Sigmoid colon (tissue), 7 donors: ENCODE results near the gene FCRL6. TPM values are rescaled to one million over a fixed set of nuclear protein-coding genes. Genes with fewer than 3 reads are reported as not detected.

Source experiments
- DNase-seq: peaks from one replicate; pipeline ENCODE4 v3.0.0-alpha.2; 2019
- H3K27ac ChIP-seq, 4 donors: fragments of 200-600 bp; sonication (generic); one replicate each; pipeline ENCODE4 v1.5.1; 2016 to 2019; ENCODE audit warnings: mild to moderate bottlenecking in 1 of 4
- H3K27me3 ChIP-seq, 3 donors: fragments of 200-600 bp; sonication (generic); one replicate each; pipeline ENCODE4 v1.5.1; 2019; ENCODE audit warnings: mild to moderate bottlenecking in 1 of 3
- H3K36me3 ChIP-seq, 4 donors: fragments of 200-600 bp; sonication (generic); one replicate each; pipeline ENCODE4 v1.5.1; 2016 to 2019
- H3K4me1 ChIP-seq, 4 donors: fragments of 200-600 bp; sonication (generic); one replicate each; pipeline ENCODE4 v1.5.1; 2017 to 2019
- H3K4me3 ChIP-seq, 4 donors: fragments of 200-600 bp; sonication (generic); one replicate each; pipeline ENCODE4 v1.5.1; 2017 to 2019; ENCODE audit warnings: mild to moderate bottlenecking in 2 of 4, moderate library complexity in 1 of 4
- H3K9me3 ChIP-seq, 4 donors: fragments of 200-600 bp in 3 of 4; sonication (generic) in 3 of 4; one replicate each; pipeline versions ENCODE4 v1.5.1 to v1.6.1; 2013 to 2019
- EP300 ChIP-seq, 4 donors: sonication (generic); formaldehyde crosslinking; IDR thresholded peaks; one replicate each; pipeline ENCODE4 v1.6.1; 2017; ENCODE audit warnings: antibody characterized with exemption in 4 of 4
- POLR2A ChIP-seq, 2 donors: fragments of 450-650 bp; IDR thresholded peaks; one replicate each; pipeline ENCODE4 v1.6.1; 2016; ENCODE audit warnings: antibody characterized with exemption in 2 of 2, mild to moderate bottlenecking in 2 of 2, moderate library complexity in 2 of 2
- POLR2AphosphoS5 ChIP-seq, 4 donors: sonication (generic); formaldehyde crosslinking; IDR thresholded peaks; one replicate each; pipeline ENCODE4 v1.6.1; 2017; ENCODE audit warnings: antibody characterized with exemption in 4 of 4
- WGBS, 2 donors: extraction: QIAGEN DNeasy Blood & Tissue Kit; methylation state at CpG; one replicate each; pipeline ENCODE4 v1.1.7; 2013; 5-methylcytosine and 5-hydroxymethylcytosine counted together
- intact Hi-C: fragments of 100-400 bp; cut with DNase I; formaldehyde crosslinking; loops from one replicate; pipeline ENCODE4 v1.15.1; 2023
- polyA plus RNA-seq, 3 donors: library from polyadenylated mRNA; stranded (reverse); fragments of 200-250 nt; gene quantifications; one replicate each; pipeline ENCODE4 v1.2.3, GENCODE V29; 2013
- total RNA-seq, 4 donors: library from RNA; depleted of rRNA; stranded (reverse); fragments of >200 nt; gene quantifications; one replicate each; pipeline ENCODE4 v1.1.0, GENCODE V29; 2016
- TF ChIP-seq, protein P1 (sequence below), 4 experiments: fragments of 450-650 bp in 3 of 4; fragments of 200-600 bp in 1 of 4; IDR thresholded peaks; one replicate each; pipeline ENCODE4 v1.5.1; 2016 to 2019; ENCODE audit warnings: antibody characterized with exemption in 4 of 4, mild to moderate bottlenecking in 3 of 4, moderate library complexity in 2 of 4
- donor health status: healthy with polysubstance abuse.
- donor health status: Bipolar disorder and iron deficiency.
- donor health status: healthy.

The FCRL6 gene
- total and polyA plus RNA-seq, 7 donors = 0.38 TPM; not detected in 6

DNA sequence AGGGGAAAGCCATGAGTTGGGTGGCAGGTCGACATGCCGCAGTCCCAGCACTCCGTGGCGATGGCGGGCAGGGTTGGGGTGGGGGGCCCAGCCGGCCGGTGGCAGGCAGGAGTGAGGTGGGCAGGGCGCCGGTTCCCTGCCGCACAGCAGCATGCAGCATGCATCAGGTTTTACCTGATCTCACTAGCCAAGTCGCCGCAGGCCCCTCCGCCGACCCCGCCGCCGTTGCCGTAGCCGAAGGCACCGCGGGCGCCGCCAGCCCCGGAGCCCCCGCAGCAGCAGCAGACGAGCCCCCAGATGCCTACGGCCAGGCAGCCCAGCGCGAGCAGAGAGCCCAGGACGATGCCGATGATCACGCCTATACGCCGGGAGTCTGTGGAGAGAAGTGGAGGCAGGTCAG is 53.5 kb downstream of the FCRL6 start:
- H3K4me3 ChIP-seq = peak overlapping the region in 1 of 4 donors; percentile 68
- H3K4me1 ChIP-seq = peaks cover 0 to 26% (median 21%) of the 10 kb centered on the region in 4 donors
- intact Hi-C loops = loop anchor here (2.0 kb wide), 2 partner anchors 69 to 75 kb away; partner anchors contain the start of genes DUSP23 and TAGLN2
- WGBS, 2 donors = 92 to 95% methylated on average over 34 of the region's 34 CpGs
- H3K27ac ChIP-seq = peak overlapping the region; percentile 91 to 97 (median 96)
- H3K27me3 ChIP-seq = no peaks in the 10 kb centered on the region
- no peak for TF ChIP-seq POLR2A (IDR thresholded peaks at IDR 0.05)
- TF ChIP-seq EP300 (IDR thresholded peaks at IDR 0.05) = no peak
- TF ChIP-seq POLR2AphosphoS5 (IDR thresholded peaks at IDR 0.05) = no peak
- TF ChIP-seq, protein P1, sequence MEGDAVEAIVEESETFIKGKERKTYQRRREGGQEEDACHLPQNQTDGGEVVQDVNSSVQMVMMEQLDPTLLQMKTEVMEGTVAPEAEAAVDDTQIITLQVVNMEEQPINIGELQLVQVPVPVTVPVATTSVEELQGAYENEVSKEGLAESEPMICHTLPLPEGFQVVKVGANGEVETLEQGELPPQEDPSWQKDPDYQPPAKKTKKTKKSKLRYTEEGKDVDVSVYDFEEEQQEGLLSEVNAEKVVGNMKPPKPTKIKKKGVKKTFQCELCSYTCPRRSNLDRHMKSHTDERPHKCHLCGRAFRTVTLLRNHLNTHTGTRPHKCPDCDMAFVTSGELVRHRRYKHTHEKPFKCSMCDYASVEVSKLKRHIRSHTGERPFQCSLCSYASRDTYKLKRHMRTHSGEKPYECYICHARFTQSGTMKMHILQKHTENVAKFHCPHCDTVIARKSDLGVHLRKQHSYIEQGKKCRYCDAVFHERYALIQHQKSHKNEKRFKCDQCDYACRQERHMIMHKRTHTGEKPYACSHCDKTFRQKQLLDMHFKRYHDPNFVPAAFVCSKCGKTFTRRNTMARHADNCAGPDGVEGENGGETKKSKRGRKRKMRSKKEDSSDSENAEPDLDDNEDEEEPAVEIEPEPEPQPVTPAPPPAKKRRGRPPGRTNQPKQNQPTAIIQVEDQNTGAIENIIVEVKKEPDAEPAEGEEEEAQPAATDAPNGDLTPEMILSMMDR (IDR thresholded peaks at IDR 0.05) = no peak
- H3K9me3 ChIP-seq = no peaks in the 10 kb centered on the region
- no peaks in the 10 kb centered on the region for H3K36me3 ChIP-seq
- no peak for DNase-seq

DNA sequence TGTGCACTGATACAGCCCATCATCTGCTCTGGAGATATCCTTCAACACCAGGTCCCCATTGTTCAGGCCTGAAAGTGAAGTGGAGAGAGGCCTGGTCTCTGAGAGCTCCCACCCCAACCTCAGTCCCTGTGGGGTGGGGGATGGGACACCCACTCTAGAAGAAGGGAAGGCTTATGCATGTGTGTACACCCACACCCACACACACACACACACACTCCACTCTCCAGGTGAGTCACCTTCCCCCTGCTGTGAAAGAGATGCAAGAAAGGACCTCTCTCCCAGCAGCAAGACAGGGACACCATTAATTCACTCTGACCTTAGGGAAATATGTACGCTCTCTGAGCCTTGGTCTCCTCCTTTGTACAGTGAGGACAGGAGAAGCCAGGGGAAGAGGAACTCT is 54.4 kb downstream of the FCRL6 start:
- 94 to 98% methylated on average over 1 of the region's 1 CpG for WGBS, 2 donors
- H3K27ac ChIP-seq = no peak overlapping the region
- H3K4me1 ChIP-seq = peaks cover 0 to 26% (median 21%) of the 10 kb centered on the region in 4 donors
- DNase-seq = no peak
- no peaks in the 10 kb centered on the region for H3K9me3 ChIP-seq
- H3K27me3 ChIP-seq = no peaks in the 10 kb centered on the region
- H3K36me3 ChIP-seq = no peaks in the 10 kb centered on the region
- TF ChIP-seq EP300 (IDR thresholded peaks at IDR 0.05) (no peak), POLR2A (IDR thresholded peaks at IDR 0.05) (no peak)
- intact Hi-C loops = no loop called here
- H3K4me3 ChIP-seq = no peak overlapping the region

DNA sequence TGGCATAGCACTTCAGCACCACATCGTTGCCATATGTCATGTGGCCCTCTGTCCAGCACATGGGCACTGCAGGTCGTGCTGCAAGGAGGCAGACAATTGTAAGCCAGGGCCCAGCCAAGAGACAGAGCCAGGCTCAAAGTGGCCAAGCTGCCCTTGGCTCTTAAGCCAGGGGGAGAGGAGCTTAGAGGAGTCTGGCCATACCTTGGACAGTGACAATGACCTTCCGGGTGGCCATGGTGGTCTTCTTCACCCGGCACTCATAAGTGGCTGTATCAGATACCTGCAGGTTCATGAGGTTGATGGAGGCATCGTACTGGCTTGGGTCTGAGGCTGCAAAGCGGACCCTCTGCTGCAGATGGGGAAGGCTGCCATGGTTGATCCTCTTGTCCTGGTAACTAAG is 55.7 kb downstream of the FCRL6 start:
- TF ChIP-seq POLR2AphosphoS5 (IDR thresholded peaks at IDR 0.05) = no peak
- no peak for TF ChIP-seq EP300 (IDR thresholded peaks at IDR 0.05)
- TF ChIP-seq POLR2A (IDR thresholded peaks at IDR 0.05) = no peak
- TF ChIP-seq, protein P1 (IDR thresholded peaks at IDR 0.05) = no peak

DNA sequence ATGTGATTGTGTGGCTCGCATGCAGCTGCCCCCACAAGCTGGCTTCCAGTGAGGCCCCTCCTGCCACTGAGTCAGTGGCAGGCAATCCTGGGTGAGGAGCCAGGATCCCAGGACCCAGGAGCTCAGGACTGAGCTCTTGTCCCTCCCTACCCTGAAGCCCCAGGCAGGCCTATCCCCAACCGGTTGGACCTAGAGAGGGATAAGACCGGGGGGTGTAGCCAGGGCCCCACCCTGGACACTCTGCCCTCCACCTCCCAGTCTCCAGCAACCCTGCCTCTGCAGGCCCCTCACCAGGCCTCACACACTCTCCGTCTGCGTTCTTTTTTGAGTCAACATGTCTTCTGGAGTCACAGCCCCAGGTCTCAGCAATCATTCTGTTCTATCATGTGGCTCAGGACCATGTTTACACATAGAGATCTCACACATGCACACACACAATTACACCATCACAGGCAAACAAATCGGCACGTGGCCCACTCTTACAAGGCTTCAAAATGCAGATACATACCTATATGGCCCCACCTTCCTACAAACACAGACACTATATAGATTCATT is 57.7 kb downstream of the FCRL6 start:
- intact Hi-C loops = no loop called here
- WGBS, 2 donors = 74 to 79% methylated on average over 7 of the region's 7 CpGs
- TF ChIP-seq POLR2A (IDR thresholded peaks at IDR 0.05) (no peak), POLR2AphosphoS5 (IDR thresholded peaks at IDR 0.05) (no peak), EP300 (IDR thresholded peaks at IDR 0.05) (no peak)
- Histone ChIP-seq H3K27ac (no peak overlapping the region), H3K9me3 (no peaks in the 10 kb centered on the region), H3K36me3 (no peaks in the 10 kb centered on the region), H3K4me1 (peaks cover 0 to 10% (median 9%) of the 10 kb centered on the region in 4 donors), H3K4me3 (no peak overlapping the region), H3K27me3 (no peaks in the 10 kb centered on the region)
- no peak for DNase-seq

More for the DNA sequence above, 55.7 kb downstream of the FCRL6 start:
- 93% methylated on average over 6 of the region's 6 CpGs for WGBS, 2 donors
- Histone ChIP-seq H3K4me3 (no peak overlapping the region), H3K4me1 (peaks cover 0 to 22% (median 20%) of the 10 kb centered on the region in 4 donors), H3K27me3 (no peaks in the 10 kb centered on the region), H3K9me3 (no peaks in the 10 kb centered on the region), H3K27ac (no peak overlapping the region), H3K36me3 (no peaks in the 10 kb centered on the region)
- DNase-seq = no peak
- intact Hi-C loops = no loop called here

DNA sequence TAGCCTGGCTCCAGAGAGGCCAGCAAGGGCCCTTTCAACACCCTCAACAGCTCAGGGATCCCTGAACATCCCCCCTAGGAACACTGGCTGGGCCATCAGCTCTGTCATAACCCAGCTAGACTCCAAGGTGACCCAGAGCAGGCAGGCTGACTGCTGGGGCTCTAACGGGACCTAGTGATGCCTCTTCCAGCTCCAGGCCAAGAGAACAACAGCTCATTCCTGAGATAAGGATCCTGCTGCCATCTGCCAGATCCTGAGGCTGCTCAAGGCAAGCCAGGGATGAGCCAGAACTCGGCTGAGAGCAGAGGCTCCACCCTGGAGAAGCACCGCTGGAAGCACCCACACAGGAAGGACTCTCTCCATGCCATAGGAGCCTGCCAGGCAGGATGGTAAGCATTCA is 58.3 kb downstream of the FCRL6 start:
- WGBS, 2 donors = 63 to 75% methylated on average over 3 of the region's 3 CpGs
- no peak overlapping the region for H3K4me3 ChIP-seq
- TF ChIP-seq POLR2A (IDR thresholded peaks at IDR 0.05) = no peak
- no peak for TF ChIP-seq POLR2AphosphoS5 (IDR thresholded peaks at IDR 0.05)
- TF ChIP-seq EP300 (IDR thresholded peaks at IDR 0.05) = no peak
- TF ChIP-seq, protein P1 (IDR thresholded peaks at IDR 0.05) = no peak
- peaks cover 0 to 5% (median 3%) of the 10 kb centered on the region in 4 donors for H3K4me1 ChIP-seq
- intact Hi-C loops = no loop called here
- DNase-seq = no peak
- no peaks in the 10 kb centered on the region for H3K9me3 ChIP-seq
- H3K27me3 ChIP-seq = no peaks in the 10 kb centered on the region
- H3K27ac ChIP-seq = no peak overlapping the region
- no peaks in the 10 kb centered on the region for H3K36me3 ChIP-seq

DNA sequence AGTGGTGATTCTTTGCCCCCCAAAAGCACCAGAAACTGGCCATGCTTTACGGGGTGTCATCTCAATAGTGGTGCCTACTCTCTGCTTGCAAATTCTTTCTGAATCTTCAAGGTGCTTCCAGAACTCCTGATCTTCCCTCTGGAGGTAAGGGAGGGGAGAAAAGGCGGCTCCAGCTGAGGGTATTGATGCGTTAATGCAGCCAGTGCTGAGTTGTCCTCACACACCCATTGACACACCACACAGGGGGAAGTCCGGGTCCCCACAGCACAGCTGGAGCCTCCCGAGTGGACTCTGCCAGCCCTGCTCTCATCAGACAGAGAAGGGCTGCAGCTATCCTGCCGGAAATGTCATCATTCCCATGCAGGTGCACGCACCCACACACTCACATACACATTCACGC is 59.1 kb downstream of the FCRL6 start:
- DNase-seq = no peak
- 83 to 86% methylated on average over 8 of the region's 8 CpGs for WGBS, 2 donors
- Histone ChIP-seq H3K27ac (no peak overlapping the region), H3K9me3 (no peaks in the 10 kb centered on the region), H3K4me1 (no peaks in the 10 kb centered on the region), H3K27me3 (no peaks in the 10 kb centered on the region), H3K4me3 (no peak overlapping the region), H3K36me3 (no peaks in the 10 kb centered on the region)
- no peak for TF ChIP-seq POLR2A (IDR thresholded peaks at IDR 0.05)
- TF ChIP-seq, protein P1 (IDR thresholded peaks at IDR 0.05) = no peak
- TF ChIP-seq EP300 (IDR thresholded peaks at IDR 0.05) = no peak
- no peak for TF ChIP-seq POLR2AphosphoS5 (IDR thresholded peaks at IDR 0.05)
- intact Hi-C loops = no loop called here
